ENCODE results near the gene LRP1-AS.
"Not testable (repeated sequence)": the region's sequence is repeated elsewhere in the genome, so short reads cannot be mapped to it uniquely, and the experiment has no call there.

LRP1-AS gene

DNA sequence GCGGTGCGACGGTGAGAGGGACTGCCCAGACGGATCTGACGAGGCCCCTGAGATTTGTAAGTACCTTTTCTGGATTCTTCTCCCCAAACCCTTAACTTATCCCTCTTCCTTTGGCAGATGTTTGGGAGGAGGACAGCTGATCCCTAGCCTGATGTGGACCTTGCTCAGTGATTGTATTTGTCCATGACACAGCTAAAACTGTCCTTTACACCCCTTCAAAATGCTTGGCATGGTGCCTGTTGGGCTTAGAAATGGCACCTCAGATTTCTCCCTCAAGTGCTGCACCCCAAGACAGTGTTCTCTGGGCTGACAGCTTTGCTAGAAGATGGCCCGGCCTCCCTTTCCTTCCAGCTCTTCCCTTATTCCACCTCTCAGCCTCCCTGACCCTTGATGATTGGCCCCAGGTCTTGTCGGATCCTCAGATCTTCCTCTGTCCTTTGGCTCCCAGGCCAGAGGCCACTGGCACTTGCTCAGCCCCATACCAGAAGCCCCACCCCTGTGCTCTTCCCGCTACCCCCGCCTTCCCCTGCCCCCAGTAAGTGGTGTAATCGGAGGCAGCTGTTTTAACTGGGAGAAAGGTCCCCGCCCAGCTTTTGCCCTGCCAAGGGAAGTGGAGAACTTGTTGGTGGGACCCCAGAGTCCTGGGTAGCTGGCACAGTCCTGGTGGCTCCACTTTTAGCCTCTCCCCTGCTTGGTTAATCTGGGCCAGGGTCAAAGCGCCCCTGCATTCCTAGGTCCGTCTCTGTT is 8.7 kb downstream of the LRP1-AS start:
- no peak for DNase-seq

GRCh38 chr12:57135527-57136326 is 11.7 kb downstream of the LRP1-AS start:
- no peak for DNase-seq

- DNase-seq = no peak
Observed at GRCh38 chr12:57134949-57135348, 12.5 kb downstream of the LRP1-AS start.

DNA sequence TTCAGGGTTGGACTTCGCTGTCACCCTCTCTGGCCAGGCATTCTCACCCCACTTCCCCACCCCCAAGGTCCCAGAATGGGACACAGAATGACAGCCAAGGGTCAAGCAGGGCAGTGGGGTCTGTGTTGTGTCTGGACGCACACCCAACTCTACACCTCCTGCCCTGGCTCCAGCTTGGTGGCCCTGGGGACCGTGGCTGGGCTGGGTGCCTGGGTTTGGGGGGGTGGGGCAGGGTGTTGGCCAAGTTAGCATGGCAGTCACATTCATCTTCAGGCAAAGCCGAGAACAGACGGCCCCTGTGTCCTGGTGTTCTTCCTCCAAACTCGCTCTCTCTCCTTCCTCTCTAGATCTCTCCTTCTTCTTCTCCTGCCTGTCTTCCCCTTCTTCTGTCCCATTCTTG is 13.5 kb downstream of the LRP1-AS start:
- no peak for DNase-seq

DNA sequence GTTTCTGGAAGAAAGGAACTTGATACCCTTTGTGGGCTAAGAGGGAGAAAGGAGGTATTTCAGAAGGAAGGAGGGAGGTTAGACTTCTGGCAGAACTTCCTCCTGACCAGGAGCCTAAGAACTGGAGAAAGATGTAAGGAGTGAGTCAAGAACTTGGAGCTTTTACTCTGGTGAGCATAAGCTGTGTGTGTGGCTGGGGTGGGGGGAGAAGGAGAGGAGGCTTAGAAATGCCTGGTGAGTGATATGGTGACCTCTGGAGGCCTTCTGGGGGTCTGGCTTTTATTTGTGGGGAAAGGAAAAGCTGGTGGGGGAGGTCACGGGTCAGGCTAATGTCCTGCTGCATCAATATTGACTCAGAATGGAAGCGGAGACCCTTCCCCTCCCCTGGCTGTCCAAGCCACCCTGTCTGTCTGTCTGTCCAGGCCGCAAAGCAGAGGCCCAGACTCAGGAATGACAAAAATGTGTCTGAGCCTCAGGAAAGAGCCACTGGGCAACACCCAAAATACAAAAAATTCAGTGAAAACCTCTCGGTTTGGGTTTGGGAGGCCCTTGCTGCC is 14.3 kb downstream of the LRP1-AS start:
- DNase-seq = no peak

- DNase-seq = no peak
Observed at GRCh38 chr12:57131896-57132744, 15.3 kb downstream of the LRP1-AS start.

GRCh38 chr12:57130941-57131340 is 16.5 kb downstream of the LRP1-AS start:
- no peak for DNase-seq

- DNase-seq = no peak
Observed at GRCh38 chr12:57129889-57130288, 17.5 kb downstream of the LRP1-AS start.

- no peak for DNase-seq
Observed at GRCh38 chr12:57129321-57129842, 18.0 kb downstream of the LRP1-AS start.

- DNase-seq = no peak
Observed at GRCh38 chr12:57128519-57129247, 18.7 kb downstream of the LRP1-AS start.

GRCh38 chr12:57127726-57128518 is 19.5 kb downstream of the LRP1-AS start, which contains the start of gene LRP1:
TSS of gene LRP1 (plus strand) at chr12:57128483. CDS start at chr12:57128965, 482 bp downstream.
- DNase-seq = no peak

DNA sequence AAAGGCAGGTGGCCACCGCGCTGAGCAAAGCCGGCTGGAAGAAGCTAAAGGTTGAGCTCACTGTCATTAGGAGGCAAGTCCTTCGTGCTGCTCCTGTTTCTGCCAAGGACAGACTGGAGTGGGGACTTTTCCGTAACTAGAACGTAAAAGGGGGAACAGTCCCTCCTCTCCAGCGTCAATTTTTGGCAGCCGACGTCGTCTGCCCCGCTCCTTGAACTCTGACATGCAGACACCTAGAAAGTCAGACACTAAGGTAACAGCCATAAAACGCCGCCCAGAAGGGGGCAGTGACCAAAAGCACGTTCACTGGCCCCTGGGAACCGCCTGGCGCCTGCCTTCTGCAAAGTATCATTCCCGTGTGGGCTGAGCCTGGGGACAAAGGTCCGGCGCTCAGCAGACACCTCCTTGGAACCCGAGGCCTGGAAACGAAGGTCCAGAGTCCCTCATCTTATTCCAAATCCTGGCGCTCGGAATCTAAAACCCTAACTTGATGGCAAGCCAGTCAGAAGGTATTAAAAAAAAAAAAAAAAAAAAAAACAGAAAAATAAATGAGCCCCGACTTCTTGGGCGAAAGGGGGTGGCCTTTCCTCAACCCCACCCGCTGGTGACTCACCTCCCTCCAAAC is 20.2 kb downstream of the LRP1-AS start:
- DNase-seq = no peak

DNA sequence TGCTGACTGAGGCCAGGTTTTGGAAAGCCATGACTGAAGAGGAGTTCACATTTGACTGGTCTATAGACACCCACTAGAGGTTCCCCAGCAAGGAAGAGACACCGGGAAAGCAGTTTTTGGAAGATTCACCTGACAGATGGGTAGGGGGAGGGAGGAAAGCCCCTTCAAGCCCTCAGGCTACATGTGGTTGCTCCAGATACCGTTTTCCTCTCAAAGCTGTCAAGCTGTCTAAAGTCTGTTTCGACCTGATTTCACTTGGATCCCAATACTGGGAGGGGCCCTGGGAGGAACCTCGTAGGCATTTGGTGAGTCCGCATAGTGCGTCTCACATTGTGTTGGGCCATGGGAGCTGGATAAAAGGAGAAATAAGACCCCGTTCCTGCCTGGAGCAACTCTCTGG is 20.9 kb downstream of the LRP1-AS start:
- DNase-seq = no peak

- DNase-seq = no peak
Observed at GRCh38 chr12:57126061-57126460, 21.4 kb downstream of the LRP1-AS start.

DNA sequence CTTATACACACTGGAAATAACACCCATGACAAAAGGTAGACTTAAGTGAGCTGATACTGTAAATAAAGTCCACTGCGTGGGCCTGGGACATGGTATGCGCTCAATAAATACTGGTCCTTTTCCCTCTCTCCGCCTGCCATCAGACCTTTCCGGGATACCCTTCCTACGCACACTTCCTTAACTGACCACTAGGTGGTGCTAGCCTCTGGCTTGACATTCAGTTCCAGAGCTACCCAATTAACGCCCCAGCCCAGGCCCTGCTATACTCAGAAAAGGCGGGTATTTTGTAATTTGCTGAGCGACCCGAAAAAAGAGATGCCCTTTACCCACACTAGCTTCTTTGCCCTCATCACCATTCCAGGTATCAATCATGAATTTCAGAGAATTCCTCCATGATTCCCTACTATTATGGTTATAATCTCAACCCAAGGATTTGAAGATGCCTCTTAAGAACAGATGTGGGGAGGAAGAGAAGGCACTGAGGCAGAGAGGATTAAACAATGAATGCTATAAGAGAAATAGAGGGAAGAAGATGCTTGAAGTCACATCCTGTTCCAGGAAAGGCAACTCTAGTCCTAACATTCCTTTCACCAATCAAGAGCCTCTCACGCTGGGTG is 23.1 kb downstream of the LRP1-AS start:
- peak; percentile 33 for DNase-seq

DNA sequence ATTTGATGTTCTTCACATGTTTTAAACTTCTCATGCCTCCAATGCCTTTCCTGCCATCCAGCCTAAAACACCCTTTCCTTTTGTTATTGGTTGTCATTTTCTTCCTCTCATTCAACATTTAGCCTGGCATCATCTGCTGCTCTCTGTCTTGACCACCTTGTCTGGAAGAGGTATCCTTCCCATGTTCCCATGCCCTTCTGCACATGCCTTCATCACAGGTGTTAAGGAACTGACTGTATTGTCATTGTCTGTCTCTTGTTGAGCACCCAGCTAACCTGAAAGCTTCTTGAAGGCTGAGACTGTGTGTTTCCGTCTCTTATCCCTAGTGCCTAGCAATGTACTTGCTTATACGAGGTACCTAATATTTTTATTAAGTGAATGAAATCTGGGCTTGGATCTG is 23.6 kb downstream of the LRP1-AS start:
- no peak for DNase-seq

DNA sequence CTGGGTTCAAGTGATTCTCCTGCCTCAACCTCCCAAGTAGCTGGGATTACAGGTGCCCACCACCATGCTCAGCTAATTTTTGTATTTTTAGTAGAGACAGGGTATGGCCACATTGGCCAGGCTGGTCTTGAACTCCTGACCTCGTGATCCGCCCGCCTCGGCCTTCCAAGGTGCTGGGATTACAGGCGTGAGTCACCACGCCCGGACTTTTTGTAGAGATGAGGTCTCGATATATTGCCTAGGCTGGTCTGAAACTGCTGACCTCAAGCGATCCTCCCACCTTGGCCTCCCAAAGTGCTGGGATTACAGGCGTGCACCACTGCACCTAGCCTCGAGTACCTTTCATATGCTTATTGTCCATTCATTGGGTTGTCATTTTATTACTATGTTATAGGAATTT is 26.7 kb downstream of the LRP1-AS start:
- not testable (repeated sequence) for DNase-seq

- DNase-seq = no peak
Observed at GRCh38 chr12:57119294-57120085, 27.9 kb downstream of the LRP1-AS start.

DNA sequence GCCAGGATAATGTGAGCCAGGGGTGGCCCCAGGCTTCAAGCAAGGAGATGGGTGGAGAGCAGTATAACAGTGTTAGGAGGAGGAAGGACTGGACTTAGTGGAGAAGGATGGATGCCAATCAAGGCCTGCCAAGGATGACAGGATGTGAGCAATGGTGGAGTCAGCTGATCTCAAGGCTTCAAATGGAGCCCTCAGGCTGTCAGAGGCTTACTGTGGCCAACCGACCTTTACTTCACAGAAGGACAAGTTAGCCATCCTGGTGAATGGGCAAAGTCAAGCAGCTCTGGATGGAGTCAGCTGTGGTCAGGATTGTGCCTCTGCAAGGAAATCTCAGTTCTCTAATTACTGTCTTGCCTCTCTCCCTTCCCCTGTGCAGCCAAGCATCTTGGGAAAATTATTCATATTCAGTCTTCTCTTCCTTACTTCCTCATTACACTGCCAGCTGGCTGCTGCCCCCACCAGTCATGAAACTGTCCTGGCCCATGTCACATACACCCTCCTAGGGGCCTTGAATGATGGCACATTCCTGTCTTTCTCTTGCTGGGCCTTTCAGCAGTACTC is 28.6 kb downstream of the LRP1-AS start:
- DNase-seq = no peak

All from NK-92 treated with Interleukin-12 subunit alpha and Interleukin-12 subunit beta, amount 100 ng/mL, for 24 hours (cell line).